HepG2 (cell line): ENCODE results near the gene GPR179. TPM values are rescaled to one million over a fixed set of nuclear protein-coding genes. Genes with fewer than 3 reads are reported as not detected.

Source experiments
- ASH2L ChIP-seq: fragments of 300-600, 200-600 bp; sonication (generic); IDR thresholded peaks from 2 replicates; pipeline ENCODE4 v1.7.0; 2017; ENCODE audit warnings: low read depth, mild to moderate bottlenecking, moderate library complexity, mixed read lengths, low read length; ENCODE audit not compliant: insufficient read length
- ATF7 ChIP-seq, 2 experiments: fragments of 450-650 bp in 1 of 2; sonication (generic) in 1 of 2; formaldehyde crosslinking in 1 of 2; IDR thresholded peaks; 2 replicates each; pipeline versions ENCODE4 v1.4.0 to v1.6.1; 2016 to 2020; ENCODE audit warnings: antibody characterized with exemption in 1 of 2, mild to moderate bottlenecking in 1 of 2, missing genetic modification reagents in 1 of 2
- HNF4A ChIP-seq: sonication (generic); formaldehyde crosslinking; IDR thresholded peaks from 2 replicates; pipeline ENCODE4 v1.4.0; 2020; ENCODE audit warnings: missing genetic modification reagents
- ISL2 ChIP-seq: sonication (generic); formaldehyde crosslinking; IDR thresholded peaks from 2 replicates; pipeline ENCODE4 v1.5.0; 2020; ENCODE audit warnings: missing genetic modification reagents
- ISX ChIP-seq: sonication (generic); formaldehyde crosslinking; conservative IDR thresholded peaks from 2 replicates; pipeline ENCODE4 v1.5.0; 2020; ENCODE audit warnings: missing genetic modification reagents
- MAF1 ChIP-seq: sonication (generic); formaldehyde crosslinking; IDR thresholded peaks from 2 replicates; pipeline ENCODE4 v1.5.0; 2020; ENCODE audit warnings: missing genetic modification reagents, borderline replicate concordance
- MED1 ChIP-seq: sonication (generic); formaldehyde crosslinking; IDR thresholded peaks from 2 replicates; pipeline ENCODE4 v1.4.0; 2020; ENCODE audit warnings: missing genetic modification reagents
- MTF2 ChIP-seq: sonication (generic); formaldehyde crosslinking; IDR thresholded peaks from 2 replicates; pipeline ENCODE4 v1.5.0; 2020; ENCODE audit warnings: missing genetic modification reagents, borderline replicate concordance
- NCOA1 ChIP-seq: sonication (generic); formaldehyde crosslinking; IDR thresholded peaks from 2 replicates; pipeline ENCODE4 v1.9.0; 2021; ENCODE audit warnings: missing genetic modification reagents
- TEAD3 ChIP-seq: optimal IDR thresholded peaks from 2 replicates; pipeline ENCODE3; 2016; ENCODE audit warnings: borderline replicate concordance
- ZBTB43 ChIP-seq: sonication (generic); formaldehyde crosslinking; conservative IDR thresholded peaks from 2 replicates; pipeline ENCODE4 v1.4.0; 2020; ENCODE audit warnings: missing genetic modification reagents
- ZNF280B ChIP-seq: sonication (generic); formaldehyde crosslinking; IDR thresholded peaks from 2 replicates; pipeline ENCODE4 v1.5.0; 2020; ENCODE audit warnings: missing genetic modification reagents, mild to moderate bottlenecking, borderline replicate concordance
- ZNF501 ChIP-seq: sonication (generic); formaldehyde crosslinking; IDR thresholded peaks from 2 replicates; pipeline ENCODE4 v1.5.1; 2020; ENCODE audit warnings: mild to moderate bottlenecking, moderate library complexity, missing genetic modification reagents
- ZNF703 ChIP-seq: sonication (generic); formaldehyde crosslinking; IDR thresholded peaks from 2 replicates; pipeline ENCODE4 v1.5.1; 2020; ENCODE audit warnings: missing genetic modification reagents, mild to moderate bottlenecking, moderate library complexity, borderline replicate concordance
- polyA plus RNA-seq, 8 experiments: library from polyadenylated mRNA; depleted of rRNA in 3 of 8; stranded (reverse) in 7 of 8; unstranded in 1 of 8; fragments of >200 nt; fragmentation: Illumina TruSeq in 4 of 8; extraction: Trizol in 4 of 8; gene quantifications; 2 replicates each; pipeline versions ENCODE4 v1.2.1 to v1.2.3, GENCODE V29; 2011 to 2016; ENCODE audit warnings: low read depth in 4 of 8, missing spikeins in 1 of 8, mixed read lengths in 1 of 8; ENCODE audit not compliant: insufficient read depth in 1 of 8
- total RNA-seq, 5 experiments: library from RNA; depleted of rRNA; stranded (reverse); fragments of >200 nt; fragmentation: Illumina TruSeq; extraction: Trizol; gene quantifications; 2 replicates each; pipeline ENCODE4 v1.2.3, GENCODE V29; 2016; ENCODE audit warnings: low read depth in 1 of 5
- TF ChIP-seq, protein P1 (sequence below): sonication (generic); formaldehyde crosslinking; conservative IDR thresholded peaks from 2 replicates; pipeline ENCODE4 v1.4.0; 2020; ENCODE audit warnings: mild to moderate bottlenecking, missing genetic modification reagents, moderate library complexity
- TF ChIP-seq, protein P2 (sequence below): sonication (generic); formaldehyde crosslinking; IDR thresholded peaks from 2 replicates; pipeline ENCODE4 v1.4.0; 2020; ENCODE audit warnings: low read depth, missing genetic modification reagents

GPR179 gene
- total and polyA plus RNA-seq, 2 of the 13 experiments (the other 11 are each of a cell fraction or from before 2014, with no cell fraction given): 0.03 TPM; not detected in 1

DNA sequence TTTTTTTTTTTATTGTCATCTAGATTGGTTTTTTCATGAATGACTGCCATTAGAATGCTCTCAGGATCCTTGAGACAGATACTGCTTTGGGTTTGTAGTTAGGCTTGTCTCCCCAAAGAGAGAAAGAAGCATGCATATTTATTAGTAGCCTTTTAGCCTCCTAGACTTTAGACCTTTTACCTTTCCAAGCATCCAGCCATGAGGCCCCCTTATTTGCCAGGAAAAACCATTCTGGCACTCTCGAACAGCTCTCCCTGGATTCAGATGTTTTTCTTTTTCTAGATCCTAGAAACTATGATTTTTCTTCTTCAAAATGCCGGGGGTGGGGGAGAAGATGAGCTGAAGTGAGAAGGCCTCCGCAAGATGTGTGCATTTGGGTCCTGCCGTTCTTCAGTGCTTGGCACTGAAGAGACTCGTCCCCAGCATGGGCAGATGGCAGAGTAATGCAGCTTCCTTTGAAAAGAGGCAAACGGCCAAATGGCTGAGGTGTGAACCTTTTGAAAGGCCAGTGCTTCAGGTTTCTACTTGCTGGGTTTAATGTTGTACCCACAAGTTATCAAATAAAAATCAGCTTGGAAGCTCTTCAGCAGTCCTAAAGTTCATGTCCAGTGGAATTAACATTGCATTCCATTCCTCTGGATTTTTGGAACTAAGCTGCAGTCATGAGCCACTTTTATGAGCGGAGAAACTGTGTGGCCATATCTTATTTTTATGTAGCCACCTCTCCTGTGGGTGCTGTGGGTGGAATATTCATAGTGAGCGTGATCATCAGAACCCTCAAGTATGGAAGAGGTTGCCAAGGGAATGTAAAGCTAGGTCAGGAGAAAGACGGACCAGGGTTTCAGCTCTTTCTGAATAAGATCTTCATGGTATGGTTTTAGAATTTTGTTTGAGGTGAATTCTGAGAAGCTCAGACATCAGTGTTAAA lies 15.1 kb upstream of the GPR179 start (continued):
- TF ChIP-seq, protein P1, sequence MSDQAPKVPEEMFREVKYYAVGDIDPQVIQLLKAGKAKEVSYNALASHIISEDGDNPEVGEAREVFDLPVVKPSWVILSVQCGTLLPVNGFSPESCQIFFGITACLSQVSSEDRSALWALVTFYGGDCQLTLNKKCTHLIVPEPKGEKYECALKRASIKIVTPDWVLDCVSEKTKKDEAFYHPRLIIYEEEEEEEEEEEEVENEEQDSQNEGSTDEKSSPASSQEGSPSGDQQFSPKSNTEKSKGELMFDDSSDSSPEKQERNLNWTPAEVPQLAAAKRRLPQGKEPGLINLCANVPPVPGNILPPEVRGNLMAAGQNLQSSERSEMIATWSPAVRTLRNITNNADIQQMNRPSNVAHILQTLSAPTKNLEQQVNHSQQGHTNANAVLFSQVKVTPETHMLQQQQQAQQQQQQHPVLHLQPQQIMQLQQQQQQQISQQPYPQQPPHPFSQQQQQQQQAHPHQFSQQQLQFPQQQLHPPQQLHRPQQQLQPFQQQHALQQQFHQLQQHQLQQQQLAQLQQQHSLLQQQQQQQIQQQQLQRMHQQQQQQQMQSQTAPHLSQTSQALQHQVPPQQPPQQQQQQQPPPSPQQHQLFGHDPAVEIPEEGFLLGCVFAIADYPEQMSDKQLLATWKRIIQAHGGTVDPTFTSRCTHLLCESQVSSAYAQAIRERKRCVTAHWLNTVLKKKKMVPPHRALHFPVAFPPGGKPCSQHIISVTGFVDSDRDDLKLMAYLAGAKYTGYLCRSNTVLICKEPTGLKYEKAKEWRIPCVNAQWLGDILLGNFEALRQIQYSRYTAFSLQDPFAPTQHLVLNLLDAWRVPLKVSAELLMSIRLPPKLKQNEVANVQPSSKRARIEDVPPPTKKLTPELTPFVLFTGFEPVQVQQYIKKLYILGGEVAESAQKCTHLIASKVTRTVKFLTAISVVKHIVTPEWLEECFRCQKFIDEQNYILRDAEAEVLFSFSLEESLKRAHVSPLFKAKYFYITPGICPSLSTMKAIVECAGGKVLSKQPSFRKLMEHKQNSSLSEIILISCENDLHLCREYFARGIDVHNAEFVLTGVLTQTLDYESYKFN: peak; percentile 89
- TF ChIP-seq ZNF703 (CRISPR knock-in tag) (no peak), NCOA1 (CRISPR knock-in tag) (no peak), MED1 (peak; percentile 44; the same call in 1 of the 2 replicates), MTF2 (CRISPR knock-in tag) (no peak), ISL2 (CRISPR knock-in tag) (peak; percentile 30; the same call in 1 of the 2 replicates), ZBTB43 (0 out of 2 replicates have a peak, but pooled peaks have one; percentile 45), HNF4A (CRISPR knock-in tag) (peak; percentile 52), ISX (0 out of 2 replicates have a peak, but pooled peaks have one; percentile 20), ATF7 (IDR thresholded peaks at IDR 0.05) (no peak), ATF7 (CRISPR knock-in tag; IDR thresholded peaks at IDR 0.05) (no peak), MAF1 (CRISPR knock-in tag) (no peak), TEAD3 (CRISPR knock-in tag) (peak; percentile 23), ZNF280B (CRISPR knock-in tag) (no peak), ZNF501 (CRISPR knock-in tag) (0 out of 2 replicates have a peak, but pooled peaks have one; percentile 25), ASH2L (peak; percentile 94)
- TF ChIP-seq, protein P2, sequence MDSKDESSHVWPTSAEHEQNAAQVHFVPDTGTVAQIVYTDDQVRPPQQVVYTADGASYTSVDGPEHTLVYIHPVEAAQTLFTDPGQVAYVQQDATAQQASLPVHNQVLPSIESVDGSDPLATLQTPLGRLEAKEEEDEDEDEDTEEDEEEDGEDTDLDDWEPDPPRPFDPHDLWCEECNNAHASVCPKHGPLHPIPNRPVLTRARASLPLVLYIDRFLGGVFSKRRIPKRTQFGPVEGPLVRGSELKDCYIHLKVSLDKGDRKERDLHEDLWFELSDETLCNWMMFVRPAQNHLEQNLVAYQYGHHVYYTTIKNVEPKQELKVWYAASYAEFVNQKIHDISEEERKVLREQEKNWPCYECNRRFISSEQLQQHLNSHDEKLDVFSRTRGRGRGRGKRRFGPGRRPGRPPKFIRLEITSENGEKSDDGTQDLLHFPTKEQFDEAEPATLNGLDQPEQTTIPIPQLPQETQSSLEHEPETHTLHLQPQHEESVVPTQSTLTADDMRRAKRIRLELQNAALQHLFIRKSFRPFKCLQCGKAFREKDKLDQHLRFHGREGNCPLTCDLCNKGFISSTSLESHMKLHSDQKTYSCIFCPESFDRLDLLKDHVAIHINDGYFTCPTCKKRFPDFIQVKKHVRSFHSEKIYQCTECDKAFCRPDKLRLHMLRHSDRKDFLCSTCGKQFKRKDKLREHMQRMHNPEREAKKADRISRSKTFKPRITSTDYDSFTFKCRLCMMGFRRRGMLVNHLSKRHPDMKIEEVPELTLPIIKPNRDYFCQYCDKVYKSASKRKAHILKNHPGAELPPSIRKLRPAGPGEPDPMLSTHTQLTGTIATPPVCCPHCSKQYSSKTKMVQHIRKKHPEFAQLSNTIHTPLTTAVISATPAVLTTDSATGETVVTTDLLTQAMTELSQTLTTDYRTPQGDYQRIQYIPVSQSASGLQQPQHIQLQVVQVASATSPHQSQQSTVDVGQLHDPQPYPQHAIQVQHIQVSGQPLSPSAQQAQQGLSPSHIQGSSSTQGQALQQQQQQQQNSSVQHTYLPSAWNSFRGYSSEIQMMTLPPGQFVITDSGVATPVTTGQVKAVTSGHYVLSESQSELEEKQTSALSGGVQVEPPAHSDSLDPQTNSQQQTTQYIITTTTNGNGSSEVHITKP (CRISPR knock-in tag): no peak
